ENCODE results near the gene NFE2L3. TPM values are rescaled to one million over a fixed set of nuclear protein-coding genes. Genes with fewer than 3 reads are reported as not detected.

The NFE2L3 gene
- total and polyA plus RNA-seq, 9 of the 15 experiments (the other 6 are each of a cell fraction or from before 2014, with no cell fraction given), result 2.9 to 16.9 (median 12.4) TPM

- TF ChIP-seq E2F8 (IDR thresholded peaks at IDR 0.05; ENCODE audit: low read depth, partially characterized antibody) (peak; percentile 12), HES1 (IDR thresholded peaks at IDR 0.05; ENCODE audit: low read depth) (no peak), EP300 (IDR thresholded peaks at IDR 0.05; ENCODE audit: low read length) (peak; percentile 9; the same call in 1 of the 2 replicates), SAFB2 (IDR thresholded peaks at IDR 0.05; ENCODE audit: borderline replicate concordance, low read depth, low read length, severe bottlenecking) (no peak), ZNF589 (CRISPR knock-in tag; IDR thresholded peaks at IDR 0.05; ENCODE audit: low read depth) (no peak), RBFOX2 (IDR thresholded peaks at IDR 0.05; ENCODE audit: low read depth, low read length) (peak; percentile 92), BHLHE40 (IDR thresholded peaks at IDR 0.05; ENCODE audit: low read length) (peak; percentile 86), ZNF175 (CRISPR knock-in tag; IDR thresholded peaks at IDR 0.05; ENCODE audit: low read depth) (no peak), SRF (CRISPR knock-in tag; IDR thresholded peaks at IDR 0.05) (0 out of 4 replicates have a peak, but pooled peaks of 1 of the 2 experiments have one; percentile 50), TFAP4 (CRISPR knock-in tag; IDR thresholded peaks at IDR 0.05; ENCODE audit: borderline replicate concordance) (peak; percentile 68; the same call in 1 of the 2 replicates), POLR3A (IDR thresholded peaks at IDR 0.05; ENCODE audit: borderline replicate concordance, extremely low read depth, insufficient read depth, insufficient read length) (no peak), MCM7 (IDR thresholded peaks at IDR 0.05) (no peak), NFE2L1 (tag; IDR thresholded peaks at IDR 0.05; ENCODE audit: borderline replicate concordance, low read depth) (no peak), MCM2 (IDR thresholded peaks at IDR 0.05; ENCODE audit: low read depth) (no peak), MTA3 (IDR thresholded peaks at IDR 0.05; ENCODE audit: borderline replicate concordance) (no peak; the same call in 1 of the 2 replicates), SRSF1 (IDR thresholded peaks at IDR 0.05; ENCODE audit: low read depth, low read length) (peak; percentile 99), ZNF41 (CRISPR knock-in tag; conservative IDR thresholded peaks at IDR 0.05) (no peak), ZNF174 (CRISPR knock-in tag; IDR thresholded peaks at IDR 0.05) (no peak), ZNF197 (CRISPR knock-in tag; IDR thresholded peaks at IDR 0.05; ENCODE audit: low read depth) (no peak), SETDB1 (IDR thresholded peaks at IDR 0.05; ENCODE audit: low read length) (peak; percentile 49), SRSF3 (IDR thresholded peaks at IDR 0.05; ENCODE audit: insufficient read depth, low read length) (0 out of 2 replicates have a peak, but pooled peaks have one; percentile 83), ZNF24 (IDR thresholded peaks at IDR 0.05) (peak; percentile 100), ZC3H11A (IDR thresholded peaks at IDR 0.05; ENCODE audit: low read depth, low read length) (no peak), SREBF1 (IDR thresholded peaks at IDR 0.05; ENCODE audit: borderline replicate concordance, low read depth, low read length) (no peak), NCOA4 (IDR thresholded peaks at IDR 0.05; ENCODE audit: partially characterized antibody) (no peak)
Measured at GRCh38 chr7:26200444-26201246, 48.6 kb downstream of the NFE2L3 start, which contains the start of gene HNRNPA2B1 (continued).
